Measurements from ENCODE around the gene SLC8A1. TPM values are rescaled to one million over a fixed set of nuclear protein-coding genes. Genes with fewer than 3 reads are reported as not detected.

The SLC8A1 gene
- total RNA-seq, 1 donor from 2014 or later: 3.2 TPM

GRCh38 chr2:40321016-40321623 is 130.8 kb downstream of the SLC8A1 start:
- no peak for DNase-seq (ENCODE audit: extremely low read depth, low read depth, low spot score)

GRCh38 chr2:40318921-40319320 is 133.0 kb downstream of the SLC8A1 start:
- no peak for DNase-seq (ENCODE audit: extremely low read depth, low read depth, low spot score)

GRCh38 chr2:40317761-40318160 is 134.1 kb downstream of the SLC8A1 start:
- no peak for DNase-seq (ENCODE audit: extremely low read depth, low read depth, low spot score)

- DNase-seq (ENCODE audit: extremely low read depth, low read depth, low spot score): no peak
Observed at GRCh38 chr2:40317046-40317445, 134.8 kb downstream of the SLC8A1 start.

GRCh38 chr2:40316620-40317019 is 135.3 kb downstream of the SLC8A1 start:
- no peak for DNase-seq (ENCODE audit: extremely low read depth, low read depth, low spot score)

- no peak for DNase-seq (ENCODE audit: extremely low read depth, low read depth, low spot score)
Observed at GRCh38 chr2:40315683-40316082, 136.2 kb downstream of the SLC8A1 start.

- no peak for DNase-seq (ENCODE audit: extremely low read depth, low read depth, low spot score)
Observed at GRCh38 chr2:40311026-40311425, 140.9 kb downstream of the SLC8A1 start.

GRCh38 chr2:40310303-40310702 is 141.6 kb downstream of the SLC8A1 start:
- DNase-seq (ENCODE audit: extremely low read depth, low read depth, low spot score): no peak

- DNase-seq (ENCODE audit: extremely low read depth, low read depth, low spot score): no peak
Observed at GRCh38 chr2:40304340-40304739, 147.6 kb downstream of the SLC8A1 start.

- no peak for DNase-seq (ENCODE audit: extremely low read depth, low read depth, low spot score)
Observed at GRCh38 chr2:40303746-40304145, 148.1 kb downstream of the SLC8A1 start.

GRCh38 chr2:40302751-40303325 is 149.1 kb downstream of the SLC8A1 start:
- DNase-seq (ENCODE audit: extremely low read depth, low read depth, low spot score): no peak

GRCh38 chr2:40300391-40300790 is 151.5 kb downstream of the SLC8A1 start:
- no peak for DNase-seq (ENCODE audit: extremely low read depth, low read depth, low spot score)

- DNase-seq (ENCODE audit: extremely low read depth, low read depth, low spot score): no peak
Observed at GRCh38 chr2:40299781-40300180, 152.1 kb downstream of the SLC8A1 start.

- no peak for DNase-seq (ENCODE audit: extremely low read depth, low read depth, low spot score)
Observed at GRCh38 chr2:40299173-40299572, 152.7 kb downstream of the SLC8A1 start.

GRCh38 chr2:40298026-40298425 is 153.9 kb downstream of the SLC8A1 start:
- no peak for DNase-seq (ENCODE audit: extremely low read depth, low read depth, low spot score)

GRCh38 chr2:40292291-40292690 is 159.6 kb downstream of the SLC8A1 start:
- no peak for DNase-seq (ENCODE audit: extremely low read depth, low read depth, low spot score)

- no peak for DNase-seq (ENCODE audit: extremely low read depth, low read depth, low spot score)
Observed at GRCh38 chr2:40289771-40290404, 162.0 kb downstream of the SLC8A1 start.

GRCh38 chr2:40287773-40288172 is 164.1 kb downstream of the SLC8A1 start:
- DNase-seq (ENCODE audit: extremely low read depth, low read depth, low spot score): no peak

GRCh38 chr2:40287195-40287594 is 164.7 kb downstream of the SLC8A1 start:
- no peak for DNase-seq (ENCODE audit: extremely low read depth, low read depth, low spot score)

- no peak for DNase-seq (ENCODE audit: extremely low read depth, low read depth, low spot score)
Observed at GRCh38 chr2:40286721-40287120, 165.2 kb downstream of the SLC8A1 start.

- DNase-seq (ENCODE audit: extremely low read depth, low read depth, low spot score): no peak
Observed at GRCh38 chr2:40285391-40285790, 166.5 kb downstream of the SLC8A1 start.

- no peak for DNase-seq (ENCODE audit: extremely low read depth, low read depth, low spot score)
Observed at GRCh38 chr2:40284797-40285196, 167.1 kb downstream of the SLC8A1 start.

Measured in glomerular endothelial cell (primary cell).